ENCODE measurements around the gene CCDC146. TPM values are rescaled to one million over a fixed set of nuclear protein-coding genes. Genes with fewer than 3 reads are reported as not detected.
"Not testable (repeated sequence)": the region's sequence is repeated elsewhere in the genome, so short reads cannot be mapped to it uniquely, and the experiment has no call there.

Gene CCDC146
- polyA plus RNA-seq, 1 of the 3 experiments (the other 2 are of a cell fraction) = 2.7 TPM

- H2AFZ ChIP-seq (ENCODE audit: low read depth); H3K27me3 ChIP-seq (ENCODE audit: insufficient read depth); H3F3A ChIP-seq (replicated peaks; ENCODE audit: insufficient read depth); H4K20me1 ChIP-seq (ENCODE audit: insufficient read depth); H3K9me2 ChIP-seq; DNase-seq; H3K4me1 ChIP-seq (ENCODE audit: control insufficient read depth in 1 of 2, insufficient read depth in 2 of 2, low read depth in 1 of 2, low read length in 1 of 2); POLR2A ChIA-PET; H3K9me3 ChIP-seq; H3K4me2 ChIP-seq; H3K4me3 ChIP-seq (ENCODE audit: low read depth in 2 of 2, low read length in 1 of 2); H3K9ac ChIP-seq; H3K27ac ChIP-seq (ENCODE audit: low read depth in 2 of 2, low read length in 1 of 2); H3K36me3 ChIP-seq (replicated peaks in 1 of 2; ENCODE audit: control insufficient read depth in 1 of 2, insufficient read depth in 2 of 2, low read length in 1 of 2); H3K79me2 ChIP-seq (ENCODE audit: insufficient read depth); CTCF ChIA-PET: not testable (repeated sequence)
These were observed 43.3 kb upstream of the CCDC146 start for GRCh38 chr7:77079112-77079511.

DNA sequence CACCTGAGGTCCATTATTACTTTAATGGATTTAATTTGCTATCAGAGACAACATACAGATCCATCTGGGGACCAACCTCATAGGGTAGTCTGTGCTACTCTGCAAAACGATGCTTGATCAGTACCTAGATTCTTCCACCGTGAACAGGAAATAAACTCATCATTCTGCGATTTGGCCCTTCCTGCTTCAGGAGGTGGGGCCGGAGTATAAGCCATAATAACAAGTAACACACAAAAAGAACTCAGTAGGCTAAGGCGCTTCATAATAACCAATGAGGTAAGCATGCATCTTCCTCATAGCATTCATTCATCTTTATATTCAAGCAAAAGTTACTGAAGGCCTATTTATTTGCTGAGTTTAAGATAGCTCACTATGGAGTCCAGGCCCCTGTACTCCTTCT lies 42.8 kb upstream of the CCDC146 start:
- H4K20me1 ChIP-seq (ENCODE audit: insufficient read depth); DNase-seq; H3F3A ChIP-seq (replicated peaks; ENCODE audit: insufficient read depth); H3K9ac ChIP-seq; H3K4me3 ChIP-seq (ENCODE audit: low read depth in 2 of 2, low read length in 1 of 2); CTCF ChIA-PET; H3K27me3 ChIP-seq (ENCODE audit: insufficient read depth); H3K4me1 ChIP-seq (ENCODE audit: control insufficient read depth in 1 of 2, insufficient read depth in 2 of 2, low read depth in 1 of 2, low read length in 1 of 2); H3K79me2 ChIP-seq (ENCODE audit: insufficient read depth); H3K9me3 ChIP-seq; POLR2A ChIA-PET; H3K27ac ChIP-seq (ENCODE audit: low read depth in 2 of 2, low read length in 1 of 2); H3K36me3 ChIP-seq (replicated peaks in 1 of 2; ENCODE audit: control insufficient read depth in 1 of 2, insufficient read depth in 2 of 2, low read length in 1 of 2); H3K9me2 ChIP-seq; H3K4me2 ChIP-seq; H2AFZ ChIP-seq (ENCODE audit: low read depth): not testable (repeated sequence)
- 79% methylated on average over 5 of the region's 5 CpGs for WGBS (ENCODE audit: low lambda C conversion rate)

DNA sequence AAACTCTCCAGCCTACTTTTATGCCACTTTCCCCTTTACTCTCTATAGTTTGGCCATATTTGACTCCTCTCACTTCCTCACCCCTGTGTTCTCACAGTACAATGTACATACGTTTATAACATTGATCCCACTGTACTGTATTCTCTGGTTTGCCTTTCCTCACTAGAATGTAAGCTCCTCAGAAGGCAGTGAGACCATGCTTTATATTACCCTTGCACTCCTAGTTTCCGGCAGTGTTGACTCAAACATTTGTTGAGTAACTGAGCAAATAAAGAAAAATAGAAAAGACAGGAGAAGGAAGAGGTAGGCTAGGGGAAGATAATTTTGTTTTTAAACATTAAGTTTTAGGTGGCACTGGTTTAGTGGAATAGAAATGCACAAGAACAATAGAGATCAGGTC lies 42.2 kb upstream of the CCDC146 start:
- H3K9me2 ChIP-seq; H3K79me2 ChIP-seq (ENCODE audit: insufficient read depth); H3K4me2 ChIP-seq; H4K20me1 ChIP-seq (ENCODE audit: insufficient read depth); H2AFZ ChIP-seq (ENCODE audit: low read depth); H3K27ac ChIP-seq (ENCODE audit: low read depth in 2 of 2, low read length in 1 of 2); H3K27me3 ChIP-seq (ENCODE audit: insufficient read depth); H3K9me3 ChIP-seq; H3K9ac ChIP-seq; H3K4me3 ChIP-seq (ENCODE audit: low read depth in 2 of 2, low read length in 1 of 2); H3K36me3 ChIP-seq (replicated peaks in 1 of 2; ENCODE audit: control insufficient read depth in 1 of 2, insufficient read depth in 2 of 2, low read length in 1 of 2); POLR2A ChIA-PET; H3F3A ChIP-seq (replicated peaks; ENCODE audit: insufficient read depth); DNase-seq; H3K4me1 ChIP-seq (ENCODE audit: control insufficient read depth in 1 of 2, insufficient read depth in 2 of 2, low read depth in 1 of 2, low read length in 1 of 2); CTCF ChIA-PET: not testable (repeated sequence)
- whole genome bisulfite sequencing (ENCODE audit: low lambda C conversion rate) = 79% methylated on average over 2 of the region's 2 CpGs

GRCh38 chr7:77082192-77082591 lies 40.2 kb upstream of the CCDC146 start:
- DNase-seq = not testable (repeated sequence)

DNA sequence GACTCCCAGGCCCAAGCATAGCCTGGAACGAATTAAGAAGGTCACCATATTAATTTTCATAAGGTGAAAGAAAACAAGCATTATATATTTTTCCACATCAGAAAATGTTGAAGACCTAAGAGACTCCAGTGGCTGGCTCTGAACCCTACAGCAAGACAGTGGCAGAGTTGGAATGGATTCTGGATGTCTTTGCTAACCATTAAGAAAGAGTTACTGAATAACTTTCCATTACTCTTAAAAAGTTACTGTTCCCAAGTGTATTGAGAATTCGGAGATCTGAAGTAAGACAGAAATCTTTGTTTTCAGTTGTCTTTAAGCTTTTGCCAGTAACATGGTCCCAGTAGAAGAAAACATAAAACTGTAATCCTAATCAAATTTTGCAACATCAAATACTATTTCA lies 30.1 kb upstream of the CCDC146 start:
- H3K4me1 ChIP-seq (ENCODE audit: control insufficient read depth in 1 of 2, insufficient read depth in 2 of 2, low read depth in 1 of 2, low read length in 1 of 2); H3K9ac ChIP-seq; H3K4me3 ChIP-seq (ENCODE audit: low read depth in 2 of 2, low read length in 1 of 2); H4K20me1 ChIP-seq (ENCODE audit: insufficient read depth); H3K27ac ChIP-seq (ENCODE audit: low read depth in 2 of 2, low read length in 1 of 2); H3K27me3 ChIP-seq (ENCODE audit: insufficient read depth); H3K9me3 ChIP-seq; H3K4me2 ChIP-seq; H3F3A ChIP-seq (replicated peaks; ENCODE audit: insufficient read depth); H3K9me2 ChIP-seq; CTCF ChIA-PET; POLR2A ChIA-PET; H3K79me2 ChIP-seq (ENCODE audit: insufficient read depth); H2AFZ ChIP-seq (ENCODE audit: low read depth); DNase-seq; H3K36me3 ChIP-seq (replicated peaks in 1 of 2; ENCODE audit: control insufficient read depth in 1 of 2, insufficient read depth in 2 of 2, low read length in 1 of 2): not testable (repeated sequence)
- 72% methylated on average over 2 of the region's 2 CpGs for WGBS (ENCODE audit: low lambda C conversion rate)

More at GRCh38 chr7:77082192-77082591, 40.2 kb upstream of the CCDC146 start:
- WGBS (ENCODE audit: low lambda C conversion rate) = 100% methylated on average over 1 of the region's 1 CpG
- H3K4me3 ChIP-seq (ENCODE audit: low read depth in 2 of 2, low read length in 1 of 2); H3K9ac ChIP-seq; H3K36me3 ChIP-seq (replicated peaks in 1 of 2; ENCODE audit: control insufficient read depth in 1 of 2, insufficient read depth in 2 of 2, low read length in 1 of 2); H3K9me2 ChIP-seq; H3K4me1 ChIP-seq (ENCODE audit: control insufficient read depth in 1 of 2, insufficient read depth in 2 of 2, low read depth in 1 of 2, low read length in 1 of 2); H3K27ac ChIP-seq (ENCODE audit: low read depth in 2 of 2, low read length in 1 of 2); H4K20me1 ChIP-seq (ENCODE audit: insufficient read depth); H2AFZ ChIP-seq (ENCODE audit: low read depth); H3K4me2 ChIP-seq; CTCF ChIA-PET; H3K79me2 ChIP-seq (ENCODE audit: insufficient read depth); H3K27me3 ChIP-seq (ENCODE audit: insufficient read depth); H3F3A ChIP-seq (replicated peaks; ENCODE audit: insufficient read depth); H3K9me3 ChIP-seq; POLR2A ChIA-PET: not testable (repeated sequence)

GRCh38 chr7:77100501-77100900 lies 21.9 kb upstream of the CCDC146 start:
- WGBS (ENCODE audit: low lambda C conversion rate) = 100% methylated on average over 3 of the region's 3 CpGs
- CTCF ChIA-PET; H3K27me3 ChIP-seq (ENCODE audit: insufficient read depth); H4K20me1 ChIP-seq (ENCODE audit: insufficient read depth); H2AFZ ChIP-seq (ENCODE audit: low read depth); H3K4me2 ChIP-seq; H3K79me2 ChIP-seq (ENCODE audit: insufficient read depth); H3K4me1 ChIP-seq (ENCODE audit: control insufficient read depth in 1 of 2, insufficient read depth in 2 of 2, low read depth in 1 of 2, low read length in 1 of 2); H3K4me3 ChIP-seq (ENCODE audit: low read depth in 2 of 2, low read length in 1 of 2); DNase-seq; H3K9me2 ChIP-seq; H3K36me3 ChIP-seq (replicated peaks in 1 of 2; ENCODE audit: control insufficient read depth in 1 of 2, insufficient read depth in 2 of 2, low read length in 1 of 2); H3F3A ChIP-seq (replicated peaks; ENCODE audit: insufficient read depth); H3K9ac ChIP-seq; H3K27ac ChIP-seq (ENCODE audit: low read depth in 2 of 2, low read length in 1 of 2); POLR2A ChIA-PET; H3K9me3 ChIP-seq: not testable (repeated sequence)

DNA sequence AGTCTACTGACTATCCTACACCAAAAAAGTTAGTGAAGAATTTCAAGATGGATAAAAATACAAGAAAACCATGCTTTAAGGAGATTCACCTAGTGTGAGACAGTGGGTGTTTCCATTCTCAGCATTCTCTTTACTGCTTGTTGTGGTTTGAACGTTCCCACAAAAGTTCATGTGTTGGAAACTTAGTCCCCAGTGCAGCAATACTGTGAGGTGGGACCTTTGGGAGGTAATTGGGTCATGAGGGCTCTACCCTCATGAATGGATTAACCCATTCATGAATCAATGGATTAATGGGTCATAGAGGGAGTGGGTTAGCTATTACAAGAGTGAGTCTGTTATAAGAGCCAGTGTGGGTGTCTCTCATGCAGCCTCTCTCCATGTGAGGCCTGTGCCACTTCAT lies 21.2 kb upstream of the CCDC146 start:
- H4K20me1 ChIP-seq (ENCODE audit: insufficient read depth); H2AFZ ChIP-seq (ENCODE audit: low read depth); H3K9me2 ChIP-seq; H3K36me3 ChIP-seq (replicated peaks in 1 of 2; ENCODE audit: control insufficient read depth in 1 of 2, insufficient read depth in 2 of 2, low read length in 1 of 2); H3K4me2 ChIP-seq; H3K9me3 ChIP-seq; CTCF ChIA-PET; POLR2A ChIA-PET; H3K79me2 ChIP-seq (ENCODE audit: insufficient read depth); DNase-seq; H3F3A ChIP-seq (replicated peaks; ENCODE audit: insufficient read depth); H3K27ac ChIP-seq (ENCODE audit: low read depth in 2 of 2, low read length in 1 of 2); H3K27me3 ChIP-seq (ENCODE audit: insufficient read depth); H3K9ac ChIP-seq; H3K4me1 ChIP-seq (ENCODE audit: control insufficient read depth in 1 of 2, insufficient read depth in 2 of 2, low read depth in 1 of 2, low read length in 1 of 2); H3K4me3 ChIP-seq (ENCODE audit: low read depth in 2 of 2, low read length in 1 of 2): not testable (repeated sequence)
- WGBS (ENCODE audit: low lambda C conversion rate) = 100% methylated on average over 1 of the region's 1 CpG
